Measurements from ENCODE around the gene SERINC4. TPM values are rescaled to one million over a fixed set of nuclear protein-coding genes. Genes with fewer than 3 reads are reported as not detected.

SERINC4 gene
- total and polyA plus RNA-seq, 10 of the 15 experiments (the other 5 are each of a cell fraction or from before 2014, with no cell fraction given): 0.06 to 0.96 (median 0.26) TPM; not detected in 1

DNA sequence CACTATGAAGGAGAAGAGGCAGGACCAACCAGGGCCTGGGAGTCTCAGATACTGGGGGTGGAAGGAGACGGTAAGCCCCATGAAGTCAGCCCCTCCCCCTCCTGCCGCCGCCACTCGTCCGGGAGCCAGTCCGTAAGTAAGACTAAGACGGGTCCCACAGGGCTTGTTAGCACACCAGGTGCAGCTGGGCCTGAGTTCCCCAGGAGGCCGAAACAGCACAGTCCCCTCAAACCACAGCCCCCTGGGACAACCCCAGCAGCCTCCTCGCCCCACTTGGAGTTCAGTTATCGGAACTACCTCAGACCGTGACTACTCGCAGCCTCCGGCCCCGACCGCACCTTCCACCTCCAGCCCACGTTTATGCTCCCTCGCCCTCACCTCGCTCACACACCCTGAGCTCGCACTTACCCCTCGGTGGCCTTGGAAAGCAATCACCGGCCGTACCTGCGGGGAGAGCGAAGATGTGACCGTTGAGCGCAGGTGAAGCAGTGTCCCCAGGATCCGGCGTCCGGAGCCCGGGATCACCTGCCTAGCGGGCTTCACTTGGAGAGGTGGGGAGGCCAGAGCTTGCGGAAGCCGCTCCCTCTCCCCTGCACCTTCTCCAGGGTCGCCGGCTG lies 23.8 kb downstream of the SERINC4 start (continued):
- TF ChIP-seq POU2F2 (IDR thresholded peaks at IDR 0.05; ENCODE audit: borderline replicate concordance, low read depth, low read length) (peak; percentile 38; the same call in 1 of the 3 replicates), CBX3 (IDR thresholded peaks at IDR 0.05; ENCODE audit: borderline replicate concordance, low read depth) (no peak), RFX5 (IDR thresholded peaks at IDR 0.05; ENCODE audit: low read depth, low read length) (no peak), TBL1XR1 (IDR thresholded peaks at IDR 0.05; ENCODE audit: low read depth, low read length) (peak; percentile 79), TCF7 (IDR thresholded peaks at IDR 0.05; ENCODE audit: borderline replicate concordance) (no peak), YBX1 (IDR thresholded peaks at IDR 0.05) (no peak), GATAD2B (conservative IDR thresholded peaks at IDR 0.05; ENCODE audit: low read depth) (peak; percentile 85; the same call in 1 of the 2 replicates), RBBP5 (conservative IDR thresholded peaks at IDR 0.05) (no peak), TCF12 (IDR thresholded peaks at IDR 0.05; ENCODE audit: low read depth, low read length) (peak; percentile 99), GABPA (IDR thresholded peaks at IDR 0.05; ENCODE audit: low read depth) (no peak), ASH2L (IDR thresholded peaks at IDR 0.05; ENCODE audit: borderline replicate concordance, low read depth) (no peak), TARDBP (IDR thresholded peaks at IDR 0.05; ENCODE audit: borderline replicate concordance) (no peak; the same call in 1 of the 2 replicates), NFYA (IDR thresholded peaks at IDR 0.05; ENCODE audit: borderline replicate concordance, low read depth, low read length) (no peak), HDAC2 (IDR thresholded peaks at IDR 0.05) (no peak), TAF1 (IDR thresholded peaks at IDR 0.05; ENCODE audit: borderline replicate concordance, low read depth, low read length) (0 out of 2 replicates have a peak, but pooled peaks have one; percentile 18), MXI1 (IDR thresholded peaks at IDR 0.05; ENCODE audit: low read depth, low read length) (no peak)
- TF ChIP-seq, protein P1, sequence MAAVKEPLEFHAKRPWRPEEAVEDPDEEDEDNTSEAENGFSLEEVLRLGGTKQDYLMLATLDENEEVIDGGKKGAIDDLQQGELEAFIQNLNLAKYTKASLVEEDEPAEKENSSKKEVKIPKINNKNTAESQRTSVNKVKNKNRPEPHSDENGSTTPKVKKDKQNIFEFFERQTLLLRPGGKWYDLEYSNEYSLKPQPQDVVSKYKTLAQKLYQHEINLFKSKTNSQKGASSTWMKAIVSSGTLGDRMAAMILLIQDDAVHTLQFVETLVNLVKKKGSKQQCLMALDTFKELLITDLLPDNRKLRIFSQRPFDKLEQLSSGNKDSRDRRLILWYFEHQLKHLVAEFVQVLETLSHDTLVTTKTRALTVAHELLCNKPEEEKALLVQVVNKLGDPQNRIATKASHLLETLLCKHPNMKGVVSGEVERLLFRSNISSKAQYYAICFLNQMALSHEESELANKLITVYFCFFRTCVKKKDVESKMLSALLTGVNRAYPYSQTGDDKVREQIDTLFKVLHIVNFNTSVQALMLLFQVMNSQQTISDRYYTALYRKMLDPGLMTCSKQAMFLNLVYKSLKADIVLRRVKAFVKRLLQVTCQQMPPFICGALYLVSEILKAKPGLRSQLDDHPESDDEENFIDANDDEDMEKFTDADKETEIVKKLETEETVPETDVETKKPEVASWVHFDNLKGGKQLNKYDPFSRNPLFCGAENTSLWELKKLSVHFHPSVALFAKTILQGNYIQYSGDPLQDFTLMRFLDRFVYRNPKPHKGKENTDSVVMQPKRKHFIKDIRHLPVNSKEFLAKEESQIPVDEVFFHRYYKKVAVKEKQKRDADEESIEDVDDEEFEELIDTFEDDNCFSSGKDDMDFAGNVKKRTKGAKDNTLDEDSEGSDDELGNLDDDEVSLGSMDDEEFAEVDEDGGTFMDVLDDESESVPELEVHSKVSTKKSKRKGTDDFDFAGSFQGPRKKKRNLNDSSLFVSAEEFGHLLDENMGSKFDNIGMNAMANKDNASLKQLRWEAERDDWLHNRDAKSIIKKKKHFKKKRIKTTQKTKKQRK (IDR thresholded peaks at IDR 0.05; ENCODE audit: low read depth, low read length): no peak
- TF ChIP-seq, protein P2, sequence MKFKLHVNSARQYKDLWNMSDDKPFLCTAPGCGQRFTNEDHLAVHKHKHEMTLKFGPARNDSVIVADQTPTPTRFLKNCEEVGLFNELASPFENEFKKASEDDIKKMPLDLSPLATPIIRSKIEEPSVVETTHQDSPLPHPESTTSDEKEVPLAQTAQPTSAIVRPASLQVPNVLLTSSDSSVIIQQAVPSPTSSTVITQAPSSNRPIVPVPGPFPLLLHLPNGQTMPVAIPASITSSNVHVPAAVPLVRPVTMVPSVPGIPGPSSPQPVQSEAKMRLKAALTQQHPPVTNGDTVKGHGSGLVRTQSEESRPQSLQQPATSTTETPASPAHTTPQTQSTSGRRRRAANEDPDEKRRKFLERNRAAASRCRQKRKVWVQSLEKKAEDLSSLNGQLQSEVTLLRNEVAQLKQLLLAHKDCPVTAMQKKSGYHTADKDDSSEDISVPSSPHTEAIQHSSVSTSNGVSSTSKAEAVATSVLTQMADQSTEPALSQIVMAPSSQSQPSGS (IDR thresholded peaks at IDR 0.05; ENCODE audit: low read length): peak; percentile 35; the same call in 1 of the 2 replicates
- TF ChIP-seq, protein P3, sequence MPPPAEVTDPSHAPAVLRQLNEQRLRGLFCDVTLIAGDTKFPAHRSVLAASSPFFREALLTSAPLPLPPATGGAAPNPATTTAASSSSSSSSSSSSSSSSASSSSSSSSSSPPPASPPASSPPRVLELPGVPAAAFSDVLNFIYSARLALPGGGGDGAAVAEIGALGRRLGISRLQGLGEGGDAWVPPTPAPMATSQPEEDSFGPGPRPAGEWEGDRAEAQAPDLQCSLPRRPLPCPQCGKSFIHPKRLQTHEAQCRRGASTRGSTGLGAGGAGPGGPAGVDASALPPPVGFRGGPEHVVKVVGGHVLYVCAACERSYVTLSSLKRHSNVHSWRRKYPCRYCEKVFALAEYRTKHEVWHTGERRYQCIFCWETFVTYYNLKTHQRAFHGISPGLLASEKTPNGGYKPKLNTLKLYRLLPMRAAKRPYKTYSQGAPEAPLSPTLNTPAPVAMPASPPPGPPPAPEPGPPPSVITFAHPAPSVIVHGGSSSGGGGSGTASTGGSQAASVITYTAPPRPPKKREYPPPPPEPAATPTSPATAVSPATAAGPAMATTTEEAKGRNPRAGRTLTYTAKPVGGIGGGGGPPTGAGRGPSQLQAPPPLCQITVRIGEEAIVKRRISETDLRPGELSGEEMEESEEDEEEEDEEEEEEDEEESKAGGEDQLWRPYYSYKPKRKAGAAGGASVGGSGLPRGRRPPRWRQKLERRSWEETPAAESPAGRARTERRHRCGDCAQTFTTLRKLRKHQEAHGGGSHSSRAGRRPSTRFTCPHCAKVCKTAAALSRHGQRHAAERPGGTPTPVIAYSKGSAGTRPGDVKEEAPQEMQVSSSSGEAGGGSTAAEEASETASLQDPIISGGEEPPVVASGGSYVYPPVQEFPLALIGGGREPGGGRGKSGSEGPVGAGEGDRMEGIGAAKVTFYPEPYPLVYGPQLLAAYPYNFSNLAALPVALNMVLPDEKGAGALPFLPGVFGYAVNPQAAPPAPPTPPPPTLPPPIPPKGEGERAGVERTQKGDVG (CRISPR knock-in tag; IDR thresholded peaks at IDR 0.05): no peak
- TF ChIP-seq, protein P4, sequence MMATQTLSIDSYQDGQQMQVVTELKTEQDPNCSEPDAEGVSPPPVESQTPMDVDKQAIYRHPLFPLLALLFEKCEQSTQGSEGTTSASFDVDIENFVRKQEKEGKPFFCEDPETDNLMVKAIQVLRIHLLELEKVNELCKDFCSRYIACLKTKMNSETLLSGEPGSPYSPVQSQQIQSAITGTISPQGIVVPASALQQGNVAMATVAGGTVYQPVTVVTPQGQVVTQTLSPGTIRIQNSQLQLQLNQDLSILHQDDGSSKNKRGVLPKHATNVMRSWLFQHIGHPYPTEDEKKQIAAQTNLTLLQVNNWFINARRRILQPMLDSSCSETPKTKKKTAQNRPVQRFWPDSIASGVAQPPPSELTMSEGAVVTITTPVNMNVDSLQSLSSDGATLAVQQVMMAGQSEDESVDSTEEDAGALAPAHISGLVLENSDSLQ (IDR thresholded peaks at IDR 0.05): 0 out of 2 replicates have a peak, but pooled peaks have one; percentile 18
- TF ChIP-seq, protein P5, sequence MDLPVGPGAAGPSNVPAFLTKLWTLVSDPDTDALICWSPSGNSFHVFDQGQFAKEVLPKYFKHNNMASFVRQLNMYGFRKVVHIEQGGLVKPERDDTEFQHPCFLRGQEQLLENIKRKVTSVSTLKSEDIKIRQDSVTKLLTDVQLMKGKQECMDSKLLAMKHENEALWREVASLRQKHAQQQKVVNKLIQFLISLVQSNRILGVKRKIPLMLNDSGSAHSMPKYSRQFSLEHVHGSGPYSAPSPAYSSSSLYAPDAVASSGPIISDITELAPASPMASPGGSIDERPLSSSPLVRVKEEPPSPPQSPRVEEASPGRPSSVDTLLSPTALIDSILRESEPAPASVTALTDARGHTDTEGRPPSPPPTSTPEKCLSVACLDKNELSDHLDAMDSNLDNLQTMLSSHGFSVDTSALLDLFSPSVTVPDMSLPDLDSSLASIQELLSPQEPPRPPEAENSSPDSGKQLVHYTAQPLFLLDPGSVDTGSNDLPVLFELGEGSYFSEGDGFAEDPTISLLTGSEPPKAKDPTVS (IDR thresholded peaks at IDR 0.05; ENCODE audit: low read depth, low read length): no peak
